ENCODE results near the gene DENND4B.
"Not testable (repeated sequence)": the region's sequence is repeated elsewhere in the genome, so short reads cannot be mapped to it uniquely, and the experiment has no call there.

Gene DENND4B

DNA sequence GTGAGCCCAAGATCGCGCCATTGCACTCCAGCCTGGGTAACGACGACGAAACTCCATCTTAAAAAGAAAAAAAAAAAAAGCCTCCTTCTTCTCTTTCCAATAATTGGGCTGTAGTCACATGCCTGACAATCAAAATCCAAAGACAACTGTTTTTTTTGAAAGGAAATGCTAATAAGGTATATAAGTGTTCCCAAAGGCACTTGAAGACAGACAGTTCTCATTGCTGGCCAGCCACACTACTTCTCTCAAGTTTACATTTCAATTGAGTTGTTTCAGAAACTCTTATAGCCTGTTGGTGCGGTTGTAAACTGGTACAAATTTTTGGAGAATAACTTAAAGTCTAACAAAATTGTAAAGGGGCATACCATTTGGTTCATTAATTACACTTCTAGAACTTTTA, 47.0 kb downstream of the DENND4B start:
- no peak overlapping the region for H3K4me3 ChIP-seq (ENCODE audit: low read depth, low read length)
- TF ChIP-seq CTCF (conservative IDR thresholded peaks at IDR 0.05; ENCODE audit: low read depth, low read length), result no peak
- no peak for DNase-seq (ENCODE audit: low read depth)

- peak; percentile 30 for DNase-seq (ENCODE audit: low read depth)
- H3K4me3 ChIP-seq (ENCODE audit: low read depth, low read length), result not testable (repeated sequence)
These were observed 50.7 kb downstream of the DENND4B start for GRCh38 chr1:153895866-153896265.

DNA sequence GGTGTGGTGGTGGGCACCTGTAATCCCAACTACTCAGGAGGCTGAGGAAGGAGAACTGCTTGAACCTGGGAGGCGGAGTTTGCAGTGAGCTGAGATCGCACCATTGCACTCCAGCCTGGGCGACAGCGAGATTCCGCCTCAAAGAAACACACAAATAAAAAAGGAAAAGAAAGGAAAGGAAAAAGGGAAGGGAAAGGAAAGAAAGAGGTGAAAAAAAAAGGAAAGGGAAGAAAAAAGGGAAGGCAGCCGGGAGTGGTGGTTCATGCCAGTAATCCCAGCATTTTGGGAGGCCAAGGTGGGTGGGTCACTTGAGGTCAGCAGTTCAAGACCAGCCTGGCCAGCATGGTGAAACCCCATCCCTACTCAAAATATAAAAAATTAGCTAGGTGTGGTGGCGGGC, 55.5 kb downstream of the DENND4B start:
- DNase-seq (ENCODE audit: low read depth); H3K4me3 ChIP-seq (ENCODE audit: low read depth, low read length): not testable (repeated sequence)

- DNase-seq (ENCODE audit: low read depth), result peak; percentile 43
- TF ChIP-seq CTCF (conservative IDR thresholded peaks at IDR 0.05; ENCODE audit: low read depth, low read length), result no peak
These were observed 58.0 kb downstream of the DENND4B start for GRCh38 chr1:153888533-153888932.

GRCh38 chr1:153886127-153886526, 60.4 kb downstream of the DENND4B start:
- no peak for DNase-seq (ENCODE audit: low read depth)
- TF ChIP-seq CTCF (conservative IDR thresholded peaks at IDR 0.05; ENCODE audit: low read depth, low read length), result no peak
- H3K4me3 ChIP-seq (ENCODE audit: low read depth, low read length), result no peak overlapping the region

More at GRCh38 chr1:153888533-153888932, 58.0 kb downstream of the DENND4B start:
- H3K4me3 ChIP-seq (ENCODE audit: low read depth, low read length), result no peak overlapping the region

- no peak overlapping the region for H3K4me3 ChIP-seq (ENCODE audit: low read depth, low read length)
- no peak for DNase-seq (ENCODE audit: low read depth)
- no peak for TF ChIP-seq CTCF (conservative IDR thresholded peaks at IDR 0.05; ENCODE audit: low read depth, low read length)
These were observed 63.3 kb downstream of the DENND4B start for GRCh38 chr1:153883223-153883622.

DNA sequence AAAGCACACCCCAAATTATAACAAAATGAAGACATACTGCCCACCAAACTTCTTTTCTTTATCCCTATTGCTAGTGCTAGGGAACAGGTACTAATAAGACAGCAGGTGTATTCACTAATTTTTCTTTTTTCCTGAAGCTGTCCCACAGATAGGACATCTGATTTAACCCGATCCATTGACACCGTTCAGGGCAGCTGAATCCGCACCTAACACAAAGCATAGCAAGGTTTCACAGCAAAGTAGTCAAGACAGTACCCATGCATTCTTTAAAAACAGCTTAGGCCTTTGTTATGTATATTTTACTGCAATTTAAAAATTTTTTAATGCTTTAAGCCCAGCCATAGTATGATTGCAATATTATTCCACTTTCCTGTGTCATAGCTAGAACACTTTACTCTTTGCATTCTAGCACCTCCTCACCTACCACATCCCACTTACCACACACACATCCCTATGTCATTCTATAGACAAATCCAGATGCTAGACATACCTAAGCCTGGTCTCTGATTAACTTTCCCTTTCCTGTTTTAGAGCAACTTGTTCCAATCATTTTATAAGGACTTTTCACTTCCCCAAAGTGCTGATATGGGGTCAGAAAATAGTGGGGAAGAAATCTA, 64.1 kb downstream of the DENND4B start:
- DNase-seq (ENCODE audit: low read depth), result no peak
- no peak overlapping the region for H3K4me3 ChIP-seq (ENCODE audit: low read depth, low read length)
- no peak for TF ChIP-seq CTCF (conservative IDR thresholded peaks at IDR 0.05; ENCODE audit: low read depth, low read length)

DNA sequence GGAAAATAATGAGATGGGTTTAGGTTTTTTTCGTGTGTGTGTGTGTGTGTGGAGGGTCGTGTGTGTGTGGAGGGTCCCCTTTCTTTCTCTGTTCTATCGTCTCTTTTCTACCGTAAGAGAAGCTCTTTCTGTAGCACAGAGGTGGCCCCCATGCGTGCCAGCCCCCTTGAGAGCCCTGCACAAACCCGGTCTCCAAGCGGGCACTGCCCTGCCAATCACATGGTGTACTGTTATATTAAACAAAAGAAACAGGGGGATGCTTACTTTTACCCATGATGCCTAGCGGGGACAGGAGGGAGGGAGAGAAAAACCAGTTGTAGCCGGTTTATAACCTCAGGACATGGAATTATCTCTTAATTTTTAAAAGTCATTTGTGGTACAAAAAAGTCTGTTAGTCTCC, 64.8 kb downstream of the DENND4B start:
- peak overlapping the region; percentile 58 for H3K4me3 ChIP-seq (ENCODE audit: low read depth, low read length)
- DNase-seq (ENCODE audit: low read depth), result peak; percentile 70
- no peak for TF ChIP-seq CTCF (conservative IDR thresholded peaks at IDR 0.05; ENCODE audit: low read depth, low read length)

Measured in choroid plexus epithelial cell (primary cell).